HG02642 (cell line): ENCODE data around the gene MATN3.

Source experiments
- ATAC-seq: cut with Tn5 transposase; IDR thresholded peaks from one replicate; pipeline ENCODE4 v1.9.1; 2021; ENCODE audit warnings: mild to moderate bottlenecking; ENCODE audit not compliant: unreplicated experiment, poor library complexity

Gene MATN3

GRCh38 chr2:20037660-20038059 lies 25.2 kb upstream of the MATN3 start:
- no peak for ATAC-seq

- ATAC-seq: no peak
These were observed 23.6 kb upstream of the MATN3 start for GRCh38 chr2:20035955-20036666.

GRCh38 chr2:20034821-20035220 lies 22.4 kb upstream of the MATN3 start:
- ATAC-seq: no peak

- no peak for ATAC-seq
These were observed 21.8 kb upstream of the MATN3 start for GRCh38 chr2:20034218-20034617.

GRCh38 chr2:20033322-20033721 lies 20.9 kb upstream of the MATN3 start:
- ATAC-seq: no peak

GRCh38 chr2:20030224-20030623 lies 17.8 kb upstream of the MATN3 start:
- no peak for ATAC-seq

GRCh38 chr2:20027705-20028434 lies 15.4 kb upstream of the MATN3 start:
- ATAC-seq: no peak

GRCh38 chr2:20027260-20027677 lies 14.8 kb upstream of the MATN3 start:
- no peak for ATAC-seq

GRCh38 chr2:20025065-20025786 lies 12.8 kb upstream of the MATN3 start:
- ATAC-seq: no peak

GRCh38 chr2:20023688-20024087 lies 11.2 kb upstream of the MATN3 start:
- no peak for ATAC-seq

- no peak for ATAC-seq
These were observed 9.0 kb upstream of the MATN3 start for GRCh38 chr2:20021405-20022009.

GRCh38 chr2:20019747-20020146 lies 7.3 kb upstream of the MATN3 start:
- ATAC-seq: no peak

GRCh38 chr2:20018601-20019152 lies 6.2 kb upstream of the MATN3 start:
- no peak for ATAC-seq

- ATAC-seq: no peak
These were observed 3.9 kb upstream of the MATN3 start for GRCh38 chr2:20016346-20016745.

- ATAC-seq: no peak
These were observed 3.1 kb upstream of the MATN3 start for GRCh38 chr2:20015482-20016083.

- ATAC-seq: no peak
These were observed 820 bp upstream of the MATN3 start for GRCh38 chr2:20013126-20013849.

- no peak for ATAC-seq
These were observed 511 bp downstream of the MATN3 start for GRCh38 chr2:20012032-20012281.

GRCh38 chr2:20011276-20012031 lies 1.0 kb downstream of the MATN3 start:
- ATAC-seq: no peak

GRCh38 chr2:20008703-20009102 lies 3.8 kb downstream of the MATN3 start:
- ATAC-seq: no peak
